GM21825 (cell line): ENCODE results near the gene CFAP52.
"Not testable (repeated sequence)": the region's sequence is repeated elsewhere in the genome, so short reads cannot be mapped to it uniquely, and the experiment has no call there.

Source experiments
- ATAC-seq: cut with Tn5 transposase; IDR thresholded peaks from one replicate; pipeline ENCODE4 v1.9.1; 2021; ENCODE audit warnings: mild to moderate bottlenecking, moderate library complexity; ENCODE audit not compliant: unreplicated experiment

Gene CFAP52

GRCh38 chr17:9576521-9577372 lies at the start of gene CFAP52:
TSS of gene CFAP52 (plus strand) at chr17:9576642. CDS start at chr17:9576696, 54 bp downstream.
- peak; percentile 50 for ATAC-seq

GRCh38 chr17:9527788-9528187 lies 48.7 kb upstream of the CFAP52 start:
- no peak for ATAC-seq

- no peak for ATAC-seq
Observed at GRCh38 chr17:9529033-9529700, 47.3 kb upstream of the CFAP52 start.

- ATAC-seq: no peak
Observed at GRCh38 chr17:9531034-9531433, 45.4 kb upstream of the CFAP52 start.

- no peak for ATAC-seq
Observed at GRCh38 chr17:9532715-9533114, 43.7 kb upstream of the CFAP52 start.

GRCh38 chr17:9533441-9533840 lies 43.0 kb upstream of the CFAP52 start:
- no peak for ATAC-seq

- ATAC-seq: no peak
Observed at GRCh38 chr17:9536061-9536460, 40.4 kb upstream of the CFAP52 start.

- no peak for ATAC-seq
Observed at GRCh38 chr17:9537177-9537776, 39.2 kb upstream of the CFAP52 start.

- no peak for ATAC-seq
Observed at GRCh38 chr17:9538626-9539025, 37.8 kb upstream of the CFAP52 start.

GRCh38 chr17:9541718-9542117 lies 34.7 kb upstream of the CFAP52 start:
- no peak for ATAC-seq

GRCh38 chr17:9544221-9544620 lies 32.2 kb upstream of the CFAP52 start:
- ATAC-seq: no peak

GRCh38 chr17:9549215-9549614 lies 27.2 kb upstream of the CFAP52 start:
- ATAC-seq: no peak

- no peak for ATAC-seq
Observed at GRCh38 chr17:9553181-9553580, 23.3 kb upstream of the CFAP52 start.

- ATAC-seq: no peak
Observed at GRCh38 chr17:9553596-9553995, 22.8 kb upstream of the CFAP52 start.

- not testable (repeated sequence) for ATAC-seq
Observed at GRCh38 chr17:9554715-9555114, 21.7 kb upstream of the CFAP52 start.

- ATAC-seq: no peak
Observed at GRCh38 chr17:9557161-9557755, 19.2 kb upstream of the CFAP52 start.

- no peak for ATAC-seq
Observed at GRCh38 chr17:9557857-9558256, 18.6 kb upstream of the CFAP52 start.

GRCh38 chr17:9564104-9564503 lies 12.3 kb upstream of the CFAP52 start:
- ATAC-seq: no peak

- ATAC-seq: no peak
Observed at GRCh38 chr17:9566067-9566466, 10.4 kb upstream of the CFAP52 start.

GRCh38 chr17:9566739-9567138 lies 9.7 kb upstream of the CFAP52 start:
- not testable (repeated sequence) for ATAC-seq

GRCh38 chr17:9568004-9568403 lies 8.4 kb upstream of the CFAP52 start:
- ATAC-seq: no peak
